H1 (cell line): ENCODE results near the gene OVCA2. TPM values are rescaled to one million over a fixed set of nuclear protein-coding genes. Genes with fewer than 3 reads are reported as not detected.

Experiments used
- CTCF ChIA-PET: fragments of 300-600 bp; sonication (Branson Sonifier 250); formaldehyde crosslinking; loops from one replicate; lab custom pipeline; 2021; ENCODE audit not compliant: partially characterized antibody; lab: Charles Lee
- POLR2A ChIA-PET: fragments of 300-600 bp; sonication (Branson Sonifier 250); formaldehyde crosslinking; loops from one replicate; lab custom pipeline; 2021; ENCODE audit warnings: inconsistent platforms; ENCODE audit not compliant: partially characterized antibody; lab: Charles Lee
- DNase-seq, 2 experiments: peaks; one replicate each; pipeline versions ENCODE4 v3.0.0 to v3.0.0-alpha.2; 2010 to 2022; ENCODE audit warnings: low spot score in 2 of 2, low read depth in 1 of 2, mixed read lengths in 1 of 2
- FAIRE-seq: peaks from 2 replicates; lab custom pipeline; 2011; peaks lifted over from hg19 to GRCh38; lab: Jason Lieb, UNC
- H2AFZ ChIP-seq: 2 replicates; pipeline ENCODE4 v1.8.1; 2012; ENCODE audit warnings: low read length, inconsistent platforms
- H2AK5ac ChIP-seq: 2 replicates; pipeline ENCODE4 v1.6.1; 2013; ENCODE audit warnings: low read depth, low read length
- H2BK120ac ChIP-seq: replicated peaks from 2 replicates; pipeline ENCODE3; 2013; ENCODE audit warnings: low read depth, low read length, inconsistent platforms
- H2BK12ac ChIP-seq: 2 replicates; pipeline ENCODE4 v1.6.1; 2013; ENCODE audit warnings: low read depth, low read length
- H2BK15ac ChIP-seq: 2 replicates; pipeline ENCODE4 v1.6.1; 2013; ENCODE audit warnings: low read length
- H2BK20ac ChIP-seq: 2 replicates; pipeline ENCODE4 v1.6.1; 2013; ENCODE audit warnings: low read length
- H2BK5ac ChIP-seq: 2 replicates; pipeline ENCODE4 v1.6.1; 2013; ENCODE audit warnings: low read depth, low read length
- H3K14ac ChIP-seq: 2 replicates; pipeline ENCODE4 v1.6.1; 2013; ENCODE audit warnings: inconsistent platforms; ENCODE audit not compliant: insufficient read length
- H3K18ac ChIP-seq: 2 replicates; pipeline ENCODE4 v1.6.1; 2013; ENCODE audit warnings: low read length; ENCODE audit errors: extremely low read depth
- H3K23ac ChIP-seq: 2 replicates; pipeline ENCODE4 v1.6.1; 2013; ENCODE audit warnings: inconsistent platforms; ENCODE audit not compliant: insufficient read length
- H3K23me2 ChIP-seq: 2 replicates; pipeline ENCODE4 v1.6.1; 2013; ENCODE audit warnings: low read depth, low read length
- H3K27ac ChIP-seq: 2 replicates; pipeline ENCODE4 v1.6.1; 2011; ENCODE audit warnings: low read depth, low read length, inconsistent platforms
- H3K27me3 ChIP-seq, 4 experiments: replicated peaks in 1 of 4; 1 replicate in 1 of 4; 2 replicates in 3 of 4; pipeline versions ENCODE4 v1.6.1 to v1.8.1; 2011 to 2013; ENCODE audit warnings: low read length in 3 of 4, mild to moderate bottlenecking in 3 of 4, inconsistent platforms in 2 of 4, mixed read lengths in 2 of 4, moderate library complexity in 1 of 4; ENCODE audit not compliant: control insufficient read depth in 3 of 4, insufficient read depth in 3 of 4; ENCODE audit errors: extremely low read depth in 1 of 4
- H3K36me3 ChIP-seq, 4 experiments: 2 replicates each; pipeline versions ENCODE4 v1.6.1 to v1.8.1; 2011 to 2013; ENCODE audit warnings: mild to moderate bottlenecking in 4 of 4, low read length in 3 of 4, moderate library complexity in 2 of 4, control low read depth in 1 of 4, inconsistent platforms in 1 of 4; ENCODE audit not compliant: insufficient read depth in 4 of 4, control insufficient read depth in 2 of 4
- H3K4ac ChIP-seq: replicated peaks from 2 replicates; pipeline ENCODE3; 2013; ENCODE audit warnings: low read length, low read depth, mixed read lengths, inconsistent platforms; ENCODE audit not compliant: insufficient read length
- H3K4me1 ChIP-seq, 4 experiments: replicated peaks in 1 of 4; 1 replicate in 1 of 4; 2 replicates in 3 of 4; pipeline versions ENCODE4 v1.6.1 to v1.8.1; 2011 to 2013; ENCODE audit warnings: low read length in 3 of 4, inconsistent platforms in 2 of 4, mixed read lengths in 1 of 4; ENCODE audit not compliant: insufficient read depth in 4 of 4, control insufficient read depth in 3 of 4
- H3K4me2 ChIP-seq, 2 experiments: 2 replicates each; pipeline versions ENCODE4 v1.6.1 to v1.8.1; 2011 to 2013; ENCODE audit warnings: low read depth in 2 of 2, low read length in 2 of 2, control low read depth in 1 of 2, inconsistent platforms in 1 of 2, mild to moderate bottlenecking in 1 of 2; ENCODE audit not compliant: insufficient read depth in 1 of 2
- H3K4me3 ChIP-seq, 4 experiments: fragments of 200-600, 300-600 bp in 1 of 4; sonication (generic), shearing (Covaris generic), sonication (Bioruptor Twin) in 1 of 4; 2 replicates each; pipeline versions ENCODE4 v1.5.1 to v1.8.1; 2011 to 2016; ENCODE audit warnings: low read length in 4 of 4, low read depth in 3 of 4, control low read depth in 2 of 4, inconsistent platforms in 2 of 4, mild to moderate bottlenecking in 2 of 4, mixed read lengths in 1 of 4, moderate library complexity in 1 of 4; ENCODE audit not compliant: insufficient read depth in 2 of 4; ENCODE audit errors: extremely low read depth in 1 of 4
- H3K56ac ChIP-seq: replicated peaks from 2 replicates; pipeline ENCODE3; 2013; ENCODE audit warnings: low read depth, mild to moderate bottlenecking, mixed read lengths, low read length, inconsistent platforms; ENCODE audit not compliant: insufficient read length
- H3K79me1 ChIP-seq: 2 replicates; pipeline ENCODE4 v1.6.1; 2013; ENCODE audit warnings: low read depth, low read length, control low read depth
- H3K79me2 ChIP-seq, 2 experiments: 2 replicates each; pipeline versions ENCODE4 v1.6.1 to v1.8.1; 2012 to 2013; ENCODE audit warnings: low read length in 2 of 2, mild to moderate bottlenecking in 2 of 2, inconsistent platforms in 1 of 2; ENCODE audit not compliant: insufficient read depth in 2 of 2, control insufficient read depth in 1 of 2
- H3K9ac ChIP-seq, 4 experiments: replicated peaks in 1 of 4; 1 replicate in 1 of 4; 2 replicates in 3 of 4; pipeline versions ENCODE4 v1.6.1 to v1.8.1; 2011 to 2013; ENCODE audit warnings: low read depth in 3 of 4, low read length in 3 of 4, control low read depth in 2 of 4, mild to moderate bottlenecking in 2 of 4, moderate library complexity in 2 of 4, inconsistent platforms in 1 of 4; ENCODE audit errors: extremely low read depth in 1 of 4
- H3K9me3 ChIP-seq, 2 experiments: 2 replicates each; pipeline versions ENCODE4 v1.6.1 to v1.8.1; 2012 to 2013; ENCODE audit warnings: mild to moderate bottlenecking in 2 of 2, moderate library complexity in 2 of 2, control low read depth in 1 of 2, inconsistent platforms in 1 of 2, low read depth in 1 of 2, low read length in 1 of 2, mixed read lengths in 1 of 2; ENCODE audit not compliant: insufficient read depth in 2 of 2
- H4K20me1 ChIP-seq, 2 experiments: replicated peaks in 1 of 2; 2 replicates each; pipeline versions ENCODE3 to v1.8.1; 2011 to 2013; ENCODE audit warnings: inconsistent platforms in 2 of 2, low read length in 2 of 2, mild to moderate bottlenecking in 1 of 2; ENCODE audit not compliant: insufficient read depth in 2 of 2, control insufficient read depth in 1 of 2
- H4K5ac ChIP-seq: 2 replicates; pipeline ENCODE4 v1.6.1; 2013; ENCODE audit warnings: low read length, low read depth, mixed read lengths, inconsistent platforms; ENCODE audit not compliant: insufficient read length
- H4K8ac ChIP-seq: 2 replicates; pipeline ENCODE4 v1.8.0; 2013; ENCODE audit warnings: mild to moderate bottlenecking, moderate library complexity, low read length, inconsistent platforms; ENCODE audit not compliant: insufficient read depth; ENCODE audit errors: extremely low read depth
- H4K91ac ChIP-seq: replicated peaks from 2 replicates; pipeline ENCODE3; 2013; ENCODE audit warnings: low read length, mixed read lengths, inconsistent platforms; ENCODE audit not compliant: insufficient read length
- BACH1 ChIP-seq: IDR thresholded peaks from 2 replicates; pipeline ENCODE4 v1.6.1; 2012; ENCODE audit warnings: low read length, improper control_type of control experiment
- EGR1 ChIP-seq: IDR thresholded peaks from 2 replicates; pipeline ENCODE4 v1.6.1; 2011; ENCODE audit warnings: low read depth, low read length, borderline replicate concordance
- HDAC2 ChIP-seq, 2 experiments: fragments of 300-600 bp in 1 of 2; sonication (generic) in 1 of 2; IDR thresholded peaks; 2 replicates each; pipeline ENCODE4 v1.6.1; 2011 to 2012; ENCODE audit warnings: low read depth in 2 of 2, low read length in 2 of 2, mild to moderate bottlenecking in 2 of 2, moderate library complexity in 2 of 2, borderline replicate concordance in 1 of 2, inconsistent platforms in 1 of 2
- HDAC6 ChIP-seq: IDR thresholded peaks from one replicate; pipeline ENCODE4 v1.7.1; 2012; ENCODE audit warnings: low read depth, mild to moderate bottlenecking, inconsistent platforms, low read length, moderate library complexity
- NANOG ChIP-seq: IDR thresholded peaks from 2 replicates; pipeline ENCODE4 v1.6.1; 2011; ENCODE audit warnings: low read length, low read depth, mild to moderate bottlenecking, inconsistent platforms; ENCODE audit not compliant: insufficient read depth, poor library complexity, severe bottlenecking
- SAP30 ChIP-seq: fragments of 300-600 bp; sonication (generic); IDR thresholded peaks from 2 replicates; pipeline ENCODE4 v1.7.1; 2012; ENCODE audit warnings: low read length, moderate library complexity, mild to moderate bottlenecking, inconsistent platforms; ENCODE audit not compliant: insufficient read depth, insufficient replicate concordance
- SP2 ChIP-seq: IDR thresholded peaks from 2 replicates; pipeline ENCODE4 v1.6.1; 2012; ENCODE audit warnings: mild to moderate bottlenecking, low read length, inconsistent platforms
- YY1 ChIP-seq: IDR thresholded peaks from 2 replicates; pipeline ENCODE4 v1.6.1; 2011; ENCODE audit warnings: low read depth, mild to moderate bottlenecking, low read length
- WGBS, 2 experiments: shearing (Covaris generic) in 1 of 2; methylation state at CpG; one replicate each; pipeline versions ENCODE4 v1.1.6 to v1.1.7; 2013 to 2015; ENCODE audit warnings: low lambda C conversion rate in 2 of 2, mixed read lengths in 2 of 2, inconsistent platforms in 1 of 2, low coverage in 1 of 2, missing lambda C conversion rate in 1 of 2; ENCODE audit not compliant: insufficient replicate concordance in 2 of 2, insufficient coverage in 1 of 2, insufficient read length in 1 of 2; ENCODE audit errors: extremely low coverage in 1 of 2, missing lambda C conversion rate in 1 of 2; 5-methylcytosine and 5-hydroxymethylcytosine counted together
- polyA plus RNA-seq, 7 experiments: library from polyadenylated mRNA; depleted of rRNA in 3 of 7; stranded (reverse) in 5 of 7; unstranded in 2 of 7; fragments of >200 nt in 5 of 7; fragments of 200-250 nt in 2 of 7; gene quantifications; 1 replicate in 5 of 7; 2 replicates in 1 of 7; 4 replicates in 1 of 7; pipeline versions ENCODE4 v1.2.1 to v1.2.3, GENCODE V29; 2011 to 2013; ENCODE audit warnings: missing spikeins in 2 of 7, mixed read lengths in 2 of 7
- total RNA-seq: library from RNA; stranded (reverse); fragmentation: NEBNext Ultra II Directional; extraction: Animal tissue kit (Norgen Biotek cat#: 25700); gene quantifications from 2 replicates; pipeline ENCODE4 v1.2.1, GENCODE V29; 2021

OVCA2 gene
- total and polyA plus RNA-seq, 2 of the 8 experiments (the other 6 are each of a cell fraction or from before 2014, with no cell fraction given), result 15.3 to 37.0 TPM

GRCh38 chr17:2033153-2033552 is 8.7 kb upstream of the OVCA2 start:
- H4K20me1 ChIP-seq, result peaks cover 0 to 7% of the 10 kb centered on the region in 2 experiments

More at GRCh38 chr17:2033153-2033552, 8.7 kb upstream of the OVCA2 start:
- Histone ChIP-seq H3K79me1 (no peaks in the 10 kb centered on the region), H3K79me2 (no peaks in the 10 kb centered on the region), H4K8ac (no peak overlapping the region), H2BK15ac (no peak overlapping the region), H3K9me3 (no peaks in the 10 kb centered on the region), H2BK20ac (no peak overlapping the region), H4K91ac (no peak overlapping the region), H3K4me2 (no peak overlapping the region), H2AK5ac (no peak overlapping the region), H3K23ac (no peak overlapping the region), H3K36me3 (peaks cover 0 to 5% (median 1%) of the 10 kb centered on the region in 4 experiments; a peak in 3 of 8 replicates), H2BK120ac (no peak overlapping the region), H2BK12ac (no peak overlapping the region), H3K56ac (no peak overlapping the region), H3K27me3 (peaks cover 14 to 17% (median 17%) of the 10 kb centered on the region in 4 experiments), H3K4ac (no peak overlapping the region), H3K9ac (no peak overlapping the region), H3K18ac (no peak overlapping the region), H2BK5ac (no peak overlapping the region), H3K4me3 (no peak overlapping the region), H3K14ac (no peak overlapping the region), H3K27ac (no peak overlapping the region), H3K23me2 (peaks cover 6% of the 10 kb centered on the region; the same call in 1 of the 2 replicates), H2AFZ (no peak overlapping the region), H3K4me1 (peaks cover 2 to 6% (median 4%) of the 10 kb centered on the region in 4 experiments; a peak in 4 of 7 replicates), H4K5ac (no peak overlapping the region)
- ChIA-PET CTCF (interaction anchor here (0.5 to 4.4 kb wide), 7 partner anchors 22 to 400 kb away, joined by 3 to 15 read pairs (median 3); partner anchors contain the start of gene HIC1), POLR2A (no interaction called here)
- TF ChIP-seq HDAC2 (IDR thresholded peaks at IDR 0.05; ENCODE audit: borderline replicate concordance in 1 of 2, low read depth in 2 of 2, low read length in 2 of 2), result no peak
- no peak for TF ChIP-seq NANOG
- TF ChIP-seq YY1, result no peak
- TF ChIP-seq SAP30, result no peak
- TF ChIP-seq HDAC6, result no peak
- TF ChIP-seq BACH1, result no peak
- no peak for TF ChIP-seq SP2
- no peak for TF ChIP-seq EGR1
- FAIRE-seq, result no peak
- no peak for DNase-seq
- 85% methylated on average over 7 of the region's 7 CpGs; no CpG with 5 or more reads in 1 of the 2 experiments for WGBS, 2 experiments
